WI38 (cell line): ENCODE measurements around the gene MSANTD1.

Experiments used
- H3K4me3 ChIP-seq: 2 replicates; pipeline ENCODE4 v1.5.1; 2011; ENCODE audit warnings: low read depth, mild to moderate bottlenecking, control low read depth, low read length
- CTCF ChIP-seq: IDR thresholded peaks from 2 replicates; pipeline ENCODE4 v1.5.1; 2012; ENCODE audit warnings: low read depth, mild to moderate bottlenecking, control low read depth, low read length

Gene MSANTD1

DNA sequence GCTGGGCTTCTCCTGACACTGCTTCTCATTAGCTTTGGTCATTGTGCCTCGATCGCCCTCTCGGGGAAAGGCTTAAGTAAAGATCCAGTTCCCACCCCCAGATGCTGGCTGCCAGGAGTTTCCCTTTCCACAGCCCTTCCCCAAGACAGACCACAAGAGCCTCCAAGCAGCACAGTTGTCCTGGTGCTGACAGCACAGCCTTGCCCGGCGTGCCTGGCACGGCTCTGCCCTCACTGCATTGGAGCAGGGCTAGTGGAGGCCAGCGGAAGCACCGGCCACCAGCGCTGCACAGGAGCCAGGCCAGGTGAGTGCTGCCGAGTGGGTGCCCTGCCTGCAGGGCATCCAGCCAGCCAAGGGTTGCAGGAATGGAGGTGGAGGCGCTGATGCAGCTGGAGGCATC, 9.7 kb upstream of the MSANTD1 start:
- no peak overlapping the region for H3K4me3 ChIP-seq
- no peak for TF ChIP-seq CTCF

DNA sequence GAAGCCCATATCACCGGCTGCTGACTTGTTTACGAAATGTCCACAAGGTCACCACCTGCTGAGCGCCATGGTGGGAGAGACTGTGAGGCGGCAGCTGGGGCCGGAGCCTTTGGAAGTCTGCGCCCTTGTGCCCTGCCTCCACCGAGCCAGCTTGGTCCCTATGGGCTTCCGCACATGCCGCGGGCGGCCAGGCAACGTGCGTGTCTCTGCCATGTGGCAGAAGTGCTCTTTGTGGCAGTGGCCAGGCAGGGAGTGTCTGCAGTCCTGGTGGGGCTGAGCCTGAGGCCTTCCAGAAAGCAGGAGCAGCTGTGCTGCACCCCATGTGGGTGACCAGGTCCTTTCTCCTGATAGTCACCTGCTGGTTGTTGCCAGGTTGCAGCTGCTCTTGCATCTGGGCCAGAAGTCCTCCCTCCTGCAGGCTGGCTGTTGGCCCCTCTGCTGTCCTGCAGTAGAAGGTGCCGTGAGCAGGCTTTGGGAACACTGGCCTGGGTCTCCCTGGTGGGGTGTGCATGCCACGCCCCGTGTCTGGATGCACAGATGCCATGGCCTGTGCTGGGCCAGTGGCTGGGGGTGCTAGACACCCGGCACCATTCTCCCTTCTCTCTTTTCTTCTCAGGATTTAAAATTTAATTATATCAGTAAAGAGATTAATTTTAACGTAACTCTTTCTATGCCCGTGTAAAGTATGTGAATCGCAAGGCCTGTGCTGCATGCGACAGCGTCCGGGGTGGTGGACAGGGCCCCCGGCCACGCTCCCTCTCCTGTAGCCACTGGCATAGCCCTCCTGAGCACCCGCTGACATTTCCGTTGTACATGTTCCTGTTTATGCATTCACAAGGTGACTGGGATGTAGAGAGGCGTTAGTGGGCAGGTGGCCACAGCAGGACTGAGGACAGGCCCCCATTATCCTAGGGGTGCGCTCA, 8.7 kb upstream of the MSANTD1 start:
- TF ChIP-seq CTCF: no peak
- H3K4me3 ChIP-seq: no peak overlapping the region

DNA sequence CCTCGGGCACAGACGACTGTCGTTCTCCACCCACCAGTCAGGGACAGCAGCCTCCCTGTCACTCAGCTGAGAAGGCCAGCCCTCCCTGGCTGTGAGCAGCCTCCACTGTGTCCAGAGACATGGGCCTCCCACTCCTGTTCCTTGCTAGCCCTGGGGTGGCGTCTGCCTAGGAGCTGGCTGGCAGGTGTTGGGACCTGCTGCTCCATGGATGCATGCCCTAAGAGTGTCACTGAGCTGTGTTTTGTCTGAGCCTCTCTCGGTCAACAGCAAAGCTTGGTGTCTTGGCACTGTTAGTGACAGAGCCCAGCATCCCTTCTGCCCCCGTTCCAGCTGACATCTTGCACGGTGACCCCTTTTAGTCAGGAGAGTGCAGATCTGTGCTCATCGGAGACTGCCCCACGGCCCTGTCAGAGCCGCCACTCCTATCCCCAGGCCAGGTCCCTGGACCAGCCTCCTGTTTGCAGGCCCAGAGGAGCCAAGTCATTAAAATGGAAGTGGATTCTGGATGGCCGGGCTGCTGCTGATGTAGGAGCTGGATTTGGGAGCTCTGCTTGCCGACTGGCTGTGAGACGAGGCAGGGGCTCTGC, 7.9 kb upstream of the MSANTD1 start:
- no peak for TF ChIP-seq CTCF
- H3K4me3 ChIP-seq: no peak overlapping the region

DNA sequence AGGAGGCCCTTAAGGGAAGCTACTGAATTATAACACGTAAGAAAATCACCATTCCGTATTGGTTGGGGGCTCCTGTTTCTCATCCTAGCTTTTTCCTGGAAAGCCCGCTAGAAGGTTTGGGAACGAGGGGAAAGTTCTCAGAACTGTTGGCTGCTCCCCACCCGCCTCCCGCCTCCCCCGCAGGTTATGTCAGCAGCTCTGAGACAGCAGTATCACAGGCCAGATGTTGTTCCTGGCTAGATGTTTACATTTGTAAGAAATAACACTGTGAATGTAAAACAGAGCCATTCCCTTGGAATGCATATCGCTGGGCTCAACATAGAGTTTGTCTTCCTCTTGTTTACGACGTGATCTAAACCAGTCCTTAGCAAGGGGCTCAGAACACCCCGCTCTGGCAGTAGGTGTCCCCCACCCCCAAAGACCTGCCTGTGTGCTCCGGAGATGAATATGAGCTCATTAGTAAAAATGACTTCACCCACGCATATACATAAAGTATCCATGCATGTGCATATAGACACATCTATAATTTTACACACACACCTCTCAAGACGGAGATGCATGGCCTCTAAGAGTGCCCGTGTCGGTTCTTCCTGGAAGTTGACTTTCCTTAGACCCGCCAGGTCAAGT, 6.9 kb upstream of the MSANTD1 start:
- TF ChIP-seq CTCF: no peak
- H3K4me3 ChIP-seq: no peak overlapping the region

- H3K4me3 ChIP-seq: no peak overlapping the region
- no peak for TF ChIP-seq CTCF
These were observed 5.7 kb upstream of the MSANTD1 start for GRCh38 chr4:3243136-3243780.

DNA sequence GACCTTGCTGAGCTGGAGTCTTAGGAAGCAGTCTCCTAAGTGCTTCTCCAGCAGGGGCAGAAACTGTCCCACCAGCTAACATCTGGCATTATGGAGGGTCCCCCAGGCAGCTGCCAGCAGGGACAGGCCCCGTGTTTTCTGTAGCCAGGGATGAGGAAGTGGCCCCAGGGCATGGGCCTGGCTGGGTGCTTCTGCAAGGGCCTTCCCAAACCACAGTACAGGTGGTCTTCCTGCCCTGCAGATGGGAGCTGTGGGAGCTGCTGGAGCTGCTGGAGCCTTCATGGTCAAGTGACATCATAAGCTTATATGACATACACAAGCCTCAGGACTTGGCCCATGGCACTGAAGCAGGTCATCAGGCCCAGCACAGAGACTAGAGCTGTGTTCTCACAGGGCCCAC, 5.0 kb upstream of the MSANTD1 start:
- TF ChIP-seq CTCF: no peak
- no peak overlapping the region for H3K4me3 ChIP-seq
